GM12864 (cell line): ENCODE measurements around the gene FSIP1.

Source experiments
- DNase-seq: peaks from one replicate; pipeline ENCODE4 v3.0.0-alpha.2; 2011; ENCODE audit warnings: low read depth
- H3K4me3 ChIP-seq: 2 replicates; pipeline ENCODE4 v1.5.1; 2011; ENCODE audit warnings: mild to moderate bottlenecking, low read depth, low read length, control low read depth
- CTCF ChIP-seq: IDR thresholded peaks from 2 replicates; pipeline ENCODE4 v1.5.1; 2011; ENCODE audit warnings: low read depth, mild to moderate bottlenecking, moderate library complexity, low read length, control low read depth, inconsistent platforms; ENCODE audit errors: missing control alignments

The FSIP1 gene

GRCh38 chr15:39616731-39617455 lies 165.7 kb downstream of the FSIP1 start:
- DNase-seq, result no peak
- no peak for TF ChIP-seq CTCF
- no peak overlapping the region for H3K4me3 ChIP-seq

- H3K4me3 ChIP-seq, result no peak overlapping the region
- TF ChIP-seq CTCF, result no peak
Observed at GRCh38 chr15:39613861-39614260, 168.8 kb downstream of the FSIP1 start.

GRCh38 chr15:39613271-39613670 lies 169.4 kb downstream of the FSIP1 start:
- H3K4me3 ChIP-seq, result no peak overlapping the region
- DNase-seq, result no peak
- no peak for TF ChIP-seq CTCF

More at GRCh38 chr15:39613861-39614260, 168.8 kb downstream of the FSIP1 start:
- no peak for DNase-seq

GRCh38 chr15:39610665-39611064 lies 172.0 kb downstream of the FSIP1 start:
- no peak for TF ChIP-seq CTCF
- no peak for DNase-seq
- H3K4me3 ChIP-seq, result no peak overlapping the region

GRCh38 chr15:39609166-39609916 lies 173.3 kb downstream of the FSIP1 start:
- DNase-seq, result no peak
- H3K4me3 ChIP-seq, result no peak overlapping the region
- TF ChIP-seq CTCF, result no peak

GRCh38 chr15:39608185-39609139 lies 174.2 kb downstream of the FSIP1 start:
- DNase-seq, result no peak
- no peak overlapping the region for H3K4me3 ChIP-seq
- no peak for TF ChIP-seq CTCF
